IMR-90 (cell line): ENCODE data around the gene TLCD2. TPM values are rescaled to one million over a fixed set of nuclear protein-coding genes. Genes with fewer than 3 reads are reported as not detected.
A peak's percentile ranks its signal among the peaks of the same experiment; 100 is the strongest.

Source experiments
- ATAC-seq: fragments of 200-7000 bp; cut with Tn5 transposase; 2 replicates; pipeline ENCODE4 v1.9.1; 2020; ENCODE audit warnings: low read depth, mild to moderate bottlenecking, moderate library complexity
- BruUV-seq: library from RNA; stranded (reverse); fragments of 400-500 nt; replicated peaks from 2 replicates; lab custom pipeline; 2021; lab: Mats Ljungman, UMichigan
- CTCF ChIA-PET: fragments of 300-600 bp; formaldehyde crosslinking; extraction: SDS; loops from one replicate; lab custom pipeline; 2021; ENCODE audit warnings: antibody characterized with exemption; lab: Yijun Ruan, JAX
- POLR2A ChIA-PET: fragments of 300-600 bp; sonication (Branson Sonifier 250); formaldehyde crosslinking; loops from one replicate; lab custom pipeline; 2022; ENCODE audit warnings: antibody characterized with exemption; ENCODE audit not compliant: unreplicated experiment; lab: Charles Lee
- DNase-seq: peaks from one replicate; pipeline ENCODE4 v3.0.0; 2013
- H2AFZ ChIP-seq: replicated peaks from 2 replicates; pipeline ENCODE3; 2013; ENCODE audit warnings: low read length, mild to moderate bottlenecking; ENCODE audit not compliant: poor library complexity
- H2AK5ac ChIP-seq: 2 replicates; pipeline ENCODE4 v1.6.1; 2013; ENCODE audit warnings: low read depth, low read length, inconsistent platforms
- H2AK9ac ChIP-seq: replicated peaks from 2 replicates; pipeline ENCODE3; 2013; ENCODE audit warnings: mild to moderate bottlenecking, low read depth, low read length, moderate library complexity; ENCODE audit not compliant: poor library complexity
- H2BK120ac ChIP-seq: 2 replicates; pipeline ENCODE4 v1.6.1; 2013; ENCODE audit warnings: low read depth, low read length, inconsistent platforms
- H2BK15ac ChIP-seq: 3 replicates; pipeline ENCODE4 v1.6.1; 2013; ENCODE audit warnings: low read depth, low read length, inconsistent platforms
- H2BK20ac ChIP-seq: 2 replicates; pipeline ENCODE4 v1.6.1; 2013; ENCODE audit warnings: low read depth, mild to moderate bottlenecking, inconsistent platforms, low read length, moderate library complexity
- H2BK5ac ChIP-seq: 2 replicates; pipeline ENCODE4 v1.6.1; 2013; ENCODE audit warnings: mild to moderate bottlenecking, low read depth, low read length, inconsistent platforms; ENCODE audit not compliant: poor library complexity, severe bottlenecking
- H3K14ac ChIP-seq: replicated peaks from 2 replicates; pipeline ENCODE4 v1.6.1; 2013; ENCODE audit warnings: low read depth, low read length, inconsistent platforms
- H3K18ac ChIP-seq: 2 replicates; pipeline ENCODE4 v1.6.1; 2013; ENCODE audit warnings: low read depth, low read length, control low read depth
- H3K23ac ChIP-seq: 2 replicates; pipeline ENCODE4 v1.6.1; 2013; ENCODE audit warnings: low read depth, low read length, inconsistent platforms
- H3K27ac ChIP-seq: 2 replicates; pipeline ENCODE4 v1.5.1; 2013; ENCODE audit warnings: mild to moderate bottlenecking, control low read depth, low read length; ENCODE audit not compliant: insufficient read depth
- H3K27me3 ChIP-seq: 2 replicates; pipeline ENCODE4 v1.6.1; 2013; ENCODE audit warnings: low read length; ENCODE audit not compliant: control insufficient read depth, insufficient read depth
- H3K36me3 ChIP-seq: 2 replicates; pipeline ENCODE4 v1.6.1; 2013; ENCODE audit warnings: low read length, mixed read lengths; ENCODE audit not compliant: control insufficient read depth, insufficient read depth
- H3K4ac ChIP-seq: 2 replicates; pipeline ENCODE4 v1.6.1; 2013; ENCODE audit warnings: low read depth, low read length, inconsistent platforms
- H3K4me1 ChIP-seq: 2 replicates; pipeline ENCODE4 v1.6.1; 2013; ENCODE audit warnings: low read length, mixed read lengths; ENCODE audit not compliant: control insufficient read depth, insufficient read depth
- H3K4me2 ChIP-seq: 2 replicates; pipeline ENCODE4 v1.6.1; 2013; ENCODE audit warnings: low read depth, mild to moderate bottlenecking, control low read depth, low read length, moderate library complexity
- H3K4me3 ChIP-seq: 2 replicates; pipeline ENCODE4 v1.5.1; 2013; ENCODE audit warnings: low read depth, mild to moderate bottlenecking, control low read depth, low read length, moderate library complexity; ENCODE audit not compliant: insufficient read depth
- H3K56ac ChIP-seq: 2 replicates; pipeline ENCODE4 v1.6.1; 2013; ENCODE audit warnings: low read length, inconsistent platforms; ENCODE audit not compliant: insufficient read depth; ENCODE audit errors: extremely low read depth
- H3K79me1 ChIP-seq, 2 experiments: 2 replicates each; pipeline ENCODE4 v1.6.1; 2013; ENCODE audit warnings: low read length in 2 of 2, inconsistent platforms in 1 of 2, low read depth in 1 of 2
- H3K9ac ChIP-seq: 2 replicates; pipeline ENCODE4 v1.6.1; 2013; ENCODE audit warnings: low read depth, low read length, control low read depth
- H3K9me1 ChIP-seq: 2 replicates; pipeline ENCODE4 v1.6.1; 2013; ENCODE audit warnings: low read length, inconsistent platforms; ENCODE audit not compliant: insufficient read depth
- H3K9me3 ChIP-seq: 2 replicates; pipeline ENCODE4 v1.6.1; 2013; ENCODE audit warnings: low read length; ENCODE audit not compliant: control insufficient read depth, insufficient read depth
- H4K20me1 ChIP-seq: 2 replicates; pipeline ENCODE4 v1.6.1; 2013; ENCODE audit warnings: low read length, inconsistent platforms; ENCODE audit not compliant: insufficient read depth
- H4K5ac ChIP-seq: 2 replicates; pipeline ENCODE4 v1.6.1; 2013; ENCODE audit warnings: mild to moderate bottlenecking, low read depth, low read length, control low read depth
- H4K8ac ChIP-seq, 2 experiments: 2 replicates each; pipeline ENCODE4 v1.6.1; 2013; ENCODE audit warnings: low read depth in 2 of 2, low read length in 2 of 2, control low read depth in 1 of 2, inconsistent platforms in 1 of 2
- H4K91ac ChIP-seq: 2 replicates; pipeline ENCODE4 v1.6.1; 2013; ENCODE audit warnings: low read depth, low read length, inconsistent platforms; ENCODE audit not compliant: insufficient read depth
- BHLHE40 ChIP-seq: fragments of 150-350 bp; IDR thresholded peaks from 2 replicates; pipeline ENCODE4 v1.6.1; 2016; ENCODE audit warnings: mild to moderate bottlenecking, low read depth, low read length
- CHD1 ChIP-seq: IDR thresholded peaks from 2 replicates; pipeline ENCODE4 v1.6.1; 2012; ENCODE audit warnings: low read depth, low read length, improper control_type of control experiment
- FOS ChIP-seq: fragments of 150-350 bp; IDR thresholded peaks from 2 replicates; pipeline ENCODE4 v1.6.1; 2016; ENCODE audit warnings: low read depth, low read length
- MAFK ChIP-seq: IDR thresholded peaks from 2 replicates; pipeline ENCODE4 v1.6.1; 2012; ENCODE audit warnings: low read depth, low read length, improper control_type of control experiment
- MXI1 ChIP-seq: IDR thresholded peaks from 2 replicates; pipeline ENCODE4 v1.6.1; 2012; ENCODE audit warnings: low read depth, mild to moderate bottlenecking, low read length, moderate library complexity, borderline replicate concordance
- POLR2A ChIP-seq: IDR thresholded peaks from 2 replicates; pipeline ENCODE4 v1.6.1; 2012; ENCODE audit warnings: mild to moderate bottlenecking, low read depth, low read length
- RCOR1 ChIP-seq: IDR thresholded peaks from 2 replicates; pipeline ENCODE4 v1.6.1; 2012; ENCODE audit warnings: mild to moderate bottlenecking, low read length, improper control_type of control experiment; ENCODE audit not compliant: insufficient replicate concordance
- SMC3 ChIP-seq: fragments of 150-350 bp; IDR thresholded peaks from 2 replicates; pipeline ENCODE4 v1.6.1; 2016; ENCODE audit warnings: low read depth, mild to moderate bottlenecking, antibody characterized with exemption, low read length, moderate library complexity
- WGBS, 2 experiments: methylation state at CpG; one replicate each; pipeline versions ENCODE4 v1.1.5 to v1.1.7; 2013; ENCODE audit warnings: missing lambda C conversion rate in 2 of 2; ENCODE audit not compliant: insufficient read length in 1 of 2; ENCODE audit errors: extremely low coverage in 2 of 2; 5-methylcytosine and 5-hydroxymethylcytosine counted together
- dilution Hi-C: fragments of 300-500 bp; cut with HindIII; formaldehyde crosslinking; loops from one replicate; pipeline ENCODE4 v1.14.3; 2018; ENCODE audit warnings: low sequenced_read_pairs; ENCODE audit not compliant: unreplicated experiment
- in situ Hi-C: fragments of 300-500 bp; cut with MboI; formaldehyde crosslinking; loops from 3 replicates; pipeline ENCODE4 v1.14.3; 2019; ENCODE audit warnings: low sequenced_read_pairs, inconsistent platforms, mixed read lengths
- intact Hi-C: fragments of 100-400 bp; cut with micrococcal nuclease; formaldehyde crosslinking; loops from 2 replicates; pipeline ENCODE4 v1.10.0; 2022
- polyA plus RNA-seq, 3 experiments: library from polyadenylated mRNA; depleted of rRNA; stranded (reverse); fragments of >200 nt; gene quantifications; 2 replicates each; pipeline ENCODE4 v1.2.3, GENCODE V29; 2012; ENCODE audit warnings: low replicate concordance in 1 of 3
- total RNA-seq: library from RNA; depleted of rRNA; stranded (reverse); fragments of >200 nt; gene quantifications from 2 replicates; pipeline ENCODE4 v1.2.3, GENCODE V29; 2012

The TLCD2 gene
- total and polyA plus RNA-seq, 2 of the 4 experiments (the other 2 are of a cell fraction) = 0.72 to 1.2 TPM

GRCh38 chr17:1707107-1707506, 3.1 kb downstream of the TLCD2 start:
- intact Hi-C loops (no loop called here), dilution Hi-C loops (no loop called here), in situ Hi-C loops (loop anchor here (25.0 kb wide), 1 partner anchor 330 kb away; the partner anchor contains the start of genes DPH1, OVCA2 and RTN4RL1)
- Histone ChIP-seq H4K20me1 (peaks cover 28% of the 10 kb centered on the region), H3K4me2 (no peak overlapping the region), H3K4me1 (peaks cover 9% of the 10 kb centered on the region; the same call in 1 of the 2 replicates), H2AK9ac (no peak overlapping the region), H3K18ac (no peak overlapping the region), H2AK5ac (no peak overlapping the region), H3K27me3 (no peaks in the 10 kb centered on the region), H3K4ac (no peak overlapping the region), H3K79me1 (peaks cover 0 to 25% of the 10 kb centered on the region in 2 experiments; a peak in 2 of 4 replicates), H3K56ac (no peak overlapping the region), H4K8ac (no peak overlapping the region), H3K36me3 (peaks cover 18% of the 10 kb centered on the region), H2BK20ac (no peak overlapping the region), H3K23ac (no peak overlapping the region), H3K14ac (no peak overlapping the region), H3K9me1 (peaks cover 10% of the 10 kb centered on the region), H2BK120ac (no peak overlapping the region), H4K91ac (no peak overlapping the region), H2AFZ (no peak overlapping the region), H3K4me3 (no peak overlapping the region), H4K5ac (no peak overlapping the region), H2BK15ac (no peak overlapping the region), H2BK5ac (no peak overlapping the region), H3K9me3 (no peaks in the 10 kb centered on the region), H3K27ac (no peak overlapping the region), H3K9ac (no peak overlapping the region)
- ATAC-seq = no peak
- POLR2A ChIA-PET = no interaction called here
- no CpG with 5 or more reads among the region's 5 CpGs for WGBS, 2 experiments
- CTCF ChIA-PET = interaction anchor here (0.6 kb wide), 1 partner anchor 16 kb away, joined by 4 read pairs; no protein-coding TSS in a partner anchor
- TSS peak; percentile 6 for BruUV-seq
- DNase-seq = no peak
- TF ChIP-seq FOS (no peak), POLR2A (no peak), BHLHE40 (no peak), CHD1 (no peak), MAFK (no peak), MXI1 (no peak), SMC3 (no peak), RCOR1 (no peak)
